AG09319 (cell line): ENCODE data around the gene SPTBN1.

ENCODE experiments used
- DNase-seq: peaks from one replicate; pipeline ENCODE4 v3.0.0-alpha.2; 2010; ENCODE audit warnings: low read depth; ENCODE audit errors: extremely low read depth
- CTCF ChIP-seq: IDR thresholded peaks from 2 replicates; pipeline ENCODE4 v1.5.1; 2011; ENCODE audit warnings: low read depth, mild to moderate bottlenecking, inconsistent platforms, low read length, moderate library complexity

Gene SPTBN1

GRCh38 chr2:54561010-54561409, 104.9 kb downstream of the SPTBN1 start:
- DNase-seq, result no peak
- no peak for TF ChIP-seq CTCF

GRCh38 chr2:54564439-54564838, 108.3 kb downstream of the SPTBN1 start:
- TF ChIP-seq CTCF, result no peak
- DNase-seq, result no peak

- TF ChIP-seq CTCF, result no peak
- no peak for DNase-seq
These were observed 109.4 kb downstream of the SPTBN1 start for GRCh38 chr2:54565551-54565950.

GRCh38 chr2:54566896-54567295, 110.8 kb downstream of the SPTBN1 start:
- DNase-seq, result no peak
- TF ChIP-seq CTCF, result no peak

- no peak for TF ChIP-seq CTCF
- DNase-seq, result no peak
These were observed 112.8 kb downstream of the SPTBN1 start for GRCh38 chr2:54568876-54569321.

GRCh38 chr2:54569745-54570301, 113.7 kb downstream of the SPTBN1 start:
- DNase-seq, result no peak
- TF ChIP-seq CTCF, result no peak

GRCh38 chr2:54570321-54570855, 114.3 kb downstream of the SPTBN1 start:
- TF ChIP-seq CTCF, result no peak
- DNase-seq, result no peak
